Mucosa of descending colon (tissue), 3 donors: ENCODE measurements around the gene EIF5A2. TPM values are rescaled to one million over a fixed set of nuclear protein-coding genes. Genes with fewer than 3 reads are reported as not detected.

Experiments
- ATAC-seq: fragments of 200-7000 bp; cut with Tn5 transposase; one replicate; pipeline ENCODE4 v1.9.1; 2020; ENCODE audit warnings: mild to moderate bottlenecking, moderate library complexity
- DNase-seq, 3 donors: peaks; one replicate each; pipeline ENCODE4 v3.0.0-alpha.2; 2020
- H3K36me3 ChIP-seq: fragments of 200-600 bp; one replicate; pipeline ENCODE4 v1.8.0; 2021; ENCODE audit warnings: low read depth, mild to moderate bottlenecking
- H3K4me1 ChIP-seq: fragments of 200-600 bp; one replicate; pipeline ENCODE4 v1.8.0; 2021; ENCODE audit warnings: low read depth, mild to moderate bottlenecking
- H3K4me3 ChIP-seq: fragments of 200-600 bp; one replicate; pipeline ENCODE4 v1.8.0; 2021; ENCODE audit warnings: mild to moderate bottlenecking
- H3K9me3 ChIP-seq: fragments of 200-600 bp; one replicate; pipeline ENCODE4 v1.8.0; 2021; ENCODE audit warnings: mild to moderate bottlenecking
- intact Hi-C, 2 donors: fragments of 100-400 bp; cut with DNase I in 1 of 2; cut with micrococcal nuclease in 1 of 2; formaldehyde crosslinking; loops; one replicate each; pipeline versions ENCODE4 v1.11.0 to v1.11.1; 2022; cut with DNase I, micrococcal nuclease
- total RNA-seq, 3 donors: library from RNA; stranded (reverse); fragmentation: NEBNext Ultra II Directional in 2 of 3; extraction: Animal tissue kit (Norgen Biotek cat#: 25700) in 2 of 3; gene quantifications; one replicate each; pipeline versions ENCODE4 v1.2.1 to v1.2.4, GENCODE V29; 2021 to 2023
- TF ChIP-seq, protein P1 (sequence below): fragments of 200-600 bp; IDR thresholded peaks from one replicate; pipeline ENCODE4 v1.8.0; 2022; ENCODE audit warnings: antibody characterized with exemption, mild to moderate bottlenecking
- donor health status: DM: no; HTN: no; CAD: no; lungs with moderate emphysema.
- donor health status: DM: no; HTN: no; CAD: no.
- donor health status: DM: no; HTN: yes; CAD: no.

Gene EIF5A2
- total RNA-seq, 3 donors from 2014 or later = 2.1 to 17.7 (median 4.8) TPM

DNA sequence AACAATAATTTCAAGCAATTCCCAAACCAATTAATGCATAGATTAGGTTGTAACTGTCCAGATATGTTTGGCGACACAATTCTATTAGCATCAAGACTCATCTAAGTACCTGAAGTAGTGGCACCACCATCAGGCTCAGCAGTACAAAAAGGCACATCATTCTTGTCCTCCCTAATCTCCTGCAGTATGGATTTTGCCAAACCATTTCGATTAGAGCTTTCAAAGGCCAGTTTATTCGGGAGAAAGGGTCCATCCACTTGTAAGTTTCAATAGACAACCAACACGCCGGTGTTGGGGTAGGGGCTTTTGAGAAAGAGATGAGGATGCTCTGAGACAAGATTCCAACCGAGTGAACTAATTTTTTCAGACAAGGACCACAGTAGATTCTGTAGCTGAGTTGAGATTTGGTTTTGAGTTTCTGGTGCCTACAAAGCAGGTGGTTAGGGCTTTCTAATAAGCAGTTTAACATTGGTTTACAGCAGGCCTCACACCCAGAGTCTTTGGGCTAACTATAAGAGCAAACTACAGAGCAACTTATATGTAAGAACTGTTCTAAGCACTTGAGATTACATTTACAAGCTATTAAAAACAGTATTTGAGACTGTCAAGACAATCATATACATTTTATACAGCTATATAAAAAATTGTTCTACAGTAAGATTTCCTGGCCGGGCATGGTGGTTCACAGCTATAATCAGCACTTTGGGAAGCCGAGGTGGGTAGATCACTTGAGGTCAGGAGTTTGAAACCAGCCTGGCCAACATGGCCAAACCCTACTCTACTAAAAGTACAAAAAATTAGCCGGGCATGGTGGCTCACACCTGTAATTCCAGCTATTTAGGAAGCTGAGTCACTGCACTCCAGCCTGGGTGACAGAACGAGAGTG is 43.0 kb downstream of the EIF5A2 start:
- Histone ChIP-seq H3K9me3 (no peaks in the 10 kb centered on the region), H3K4me3 (no peak overlapping the region), H3K4me1 (peaks cover 20% of the 10 kb centered on the region), H3K36me3 (peaks cover 13% of the 10 kb centered on the region)
- ATAC-seq (no peak), DNase-seq (no peak)
- TF ChIP-seq, protein P1, sequence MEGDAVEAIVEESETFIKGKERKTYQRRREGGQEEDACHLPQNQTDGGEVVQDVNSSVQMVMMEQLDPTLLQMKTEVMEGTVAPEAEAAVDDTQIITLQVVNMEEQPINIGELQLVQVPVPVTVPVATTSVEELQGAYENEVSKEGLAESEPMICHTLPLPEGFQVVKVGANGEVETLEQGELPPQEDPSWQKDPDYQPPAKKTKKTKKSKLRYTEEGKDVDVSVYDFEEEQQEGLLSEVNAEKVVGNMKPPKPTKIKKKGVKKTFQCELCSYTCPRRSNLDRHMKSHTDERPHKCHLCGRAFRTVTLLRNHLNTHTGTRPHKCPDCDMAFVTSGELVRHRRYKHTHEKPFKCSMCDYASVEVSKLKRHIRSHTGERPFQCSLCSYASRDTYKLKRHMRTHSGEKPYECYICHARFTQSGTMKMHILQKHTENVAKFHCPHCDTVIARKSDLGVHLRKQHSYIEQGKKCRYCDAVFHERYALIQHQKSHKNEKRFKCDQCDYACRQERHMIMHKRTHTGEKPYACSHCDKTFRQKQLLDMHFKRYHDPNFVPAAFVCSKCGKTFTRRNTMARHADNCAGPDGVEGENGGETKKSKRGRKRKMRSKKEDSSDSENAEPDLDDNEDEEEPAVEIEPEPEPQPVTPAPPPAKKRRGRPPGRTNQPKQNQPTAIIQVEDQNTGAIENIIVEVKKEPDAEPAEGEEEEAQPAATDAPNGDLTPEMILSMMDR = no peak
- intact Hi-C loops = no loop called here

GRCh38 chr3:170864525-170865208 is 43.8 kb downstream of the EIF5A2 start:
- intact Hi-C loops = no loop called here

GRCh38 chr3:170863816-170864215 is 44.6 kb downstream of the EIF5A2 start:
- no peak for ATAC-seq
- Histone ChIP-seq H3K9me3 (no peaks in the 10 kb centered on the region), H3K4me1 (peaks cover 14% of the 10 kb centered on the region), H3K4me3 (no peak overlapping the region), H3K36me3 (peaks cover 13% of the 10 kb centered on the region)
- DNase-seq = no peak
- TF ChIP-seq, protein P1 = no peak
- intact Hi-C loops = no loop called here

More at GRCh38 chr3:170864525-170865208, 43.8 kb downstream of the EIF5A2 start:
- no peak overlapping the region for H3K4me3 ChIP-seq
- DNase-seq (no peak), ATAC-seq (no peak)
- H3K4me1 ChIP-seq = peaks cover 20% of the 10 kb centered on the region
- peaks cover 13% of the 10 kb centered on the region for H3K36me3 ChIP-seq
- H3K9me3 ChIP-seq = no peaks in the 10 kb centered on the region
- TF ChIP-seq, protein P1 = no peak

DNA sequence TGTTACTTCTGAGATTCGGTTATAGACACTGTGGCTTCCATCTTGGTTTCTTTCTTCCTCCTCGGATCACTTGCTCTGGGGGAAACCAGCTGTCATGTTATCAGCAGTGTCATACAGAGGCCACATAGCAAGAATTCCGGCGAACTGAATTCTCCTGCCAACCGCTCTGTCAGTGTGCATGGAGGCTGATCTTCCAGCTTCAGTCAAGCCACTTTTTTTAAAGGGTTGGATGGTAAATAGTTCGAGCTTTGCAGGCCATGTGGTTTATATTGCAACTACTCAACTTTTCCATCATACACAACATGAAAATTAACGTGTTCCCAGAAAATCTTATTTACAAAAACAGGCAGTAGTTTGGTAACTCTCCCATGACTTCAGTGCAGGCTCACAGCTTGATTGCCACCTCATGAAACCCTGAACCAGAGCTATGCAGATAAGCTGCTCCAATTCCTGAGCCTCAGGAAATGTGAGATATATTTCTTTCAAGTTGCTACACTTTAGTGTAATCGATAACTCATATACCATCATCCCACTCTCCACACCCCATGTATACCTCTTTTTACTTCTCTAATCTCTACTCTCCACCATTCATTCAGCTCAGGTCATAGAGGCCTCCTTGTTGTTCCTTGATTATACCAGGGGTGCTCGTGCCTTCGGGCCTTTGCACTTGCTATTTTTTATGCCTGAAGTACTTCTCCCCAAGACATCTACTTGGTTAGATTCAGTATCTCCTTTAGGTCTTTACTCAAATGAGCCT is 45.6 kb downstream of the EIF5A2 start:
- DNase-seq (no peak), ATAC-seq (no peak)
- intact Hi-C loops = no loop called here
- no peaks in the 10 kb centered on the region for H3K9me3 ChIP-seq
- no peak overlapping the region for H3K4me3 ChIP-seq
- H3K4me1 ChIP-seq = peaks cover 5% of the 10 kb centered on the region
- TF ChIP-seq, protein P1 = no peak
- H3K36me3 ChIP-seq = peaks cover 13% of the 10 kb centered on the region

- no peak for DNase-seq
- intact Hi-C loops = no loop called here
- Histone ChIP-seq H3K4me3 (no peak overlapping the region), H3K4me1 (no peaks in the 10 kb centered on the region), H3K36me3 (no peaks in the 10 kb centered on the region), H3K9me3 (no peaks in the 10 kb centered on the region)
- ATAC-seq = no peak
- TF ChIP-seq, protein P1 = no peak
Observed at GRCh38 chr3:170858599-170858998, 49.8 kb downstream of the EIF5A2 start.
